Loucy (cell line): ENCODE data around the gene CCDC9B.
A peak's percentile ranks its signal among the peaks of the same experiment; 100 is the strongest.

Source experiments
- H2AFZ ChIP-seq: fragments of 200-600 bp; sonication (generic); 2 replicates; pipeline ENCODE4 v1.6.0; 2016; ENCODE audit warnings: antibody characterized with exemption, mild to moderate bottlenecking, low read length, moderate library complexity
- H3F3A ChIP-seq: fragments of 200-600 bp; 2 replicates; pipeline ENCODE4 v1.6.0; 2016; ENCODE audit warnings: antibody characterized with exemption, low read depth, mild to moderate bottlenecking
- H3K27me3 ChIP-seq: fragments of 200-600 bp; sonication (generic); 2 replicates; pipeline ENCODE4 v1.6.1; 2014; ENCODE audit warnings: low read length, mild to moderate bottlenecking; ENCODE audit not compliant: insufficient read depth, poor library complexity, severe bottlenecking
- H3K36me3 ChIP-seq: fragments of 200-600 bp; sonication (generic); 2 replicates; pipeline ENCODE4 v1.6.1; 2016; ENCODE audit warnings: low read length; ENCODE audit not compliant: insufficient read depth
- H3K4me1 ChIP-seq: fragments of 200-600 bp; sonication (generic); 2 replicates; pipeline ENCODE4 v1.5.1; 2014; ENCODE audit warnings: low read length, mild to moderate bottlenecking; ENCODE audit not compliant: insufficient read depth, poor library complexity, severe bottlenecking
- H3K4me2 ChIP-seq: fragments of 200-600 bp; sonication (generic); 2 replicates; pipeline ENCODE4 v1.6.0; 2014; ENCODE audit warnings: antibody characterized with exemption, low read length, low read depth, mild to moderate bottlenecking; ENCODE audit not compliant: poor library complexity, severe bottlenecking
- H3K4me3 ChIP-seq: fragments of 200-600 bp; sonication (generic); 2 replicates; pipeline ENCODE4 v1.5.1; 2014; ENCODE audit warnings: low read length, mild to moderate bottlenecking, mixed read lengths; ENCODE audit not compliant: poor library complexity, severe bottlenecking
- H3K79me2 ChIP-seq: fragments of 200-600 bp; sonication (generic); 2 replicates; pipeline ENCODE4 v1.6.1; 2014; ENCODE audit warnings: low read length; ENCODE audit not compliant: insufficient read depth
- H3K9ac ChIP-seq: fragments of 200-600 bp; sonication (generic); 2 replicates; pipeline ENCODE4 v1.6.0; 2014; ENCODE audit warnings: mild to moderate bottlenecking, low read depth, low read length, moderate library complexity; ENCODE audit not compliant: poor library complexity, severe bottlenecking
- H3K9me2 ChIP-seq: fragments of 200-600 bp; sonication (generic); replicated peaks from 2 replicates; pipeline ENCODE4 v1.6.1; 2016; ENCODE audit warnings: low read depth, low read length, mixed read lengths
- H3K9me3 ChIP-seq: fragments of 200-600 bp; sonication (generic); 2 replicates; pipeline ENCODE4 v1.6.1; 2014; ENCODE audit warnings: mild to moderate bottlenecking, antibody characterized with exemption, low read length, low read depth; ENCODE audit not compliant: insufficient read depth
- H4K20me1 ChIP-seq: fragments of 200-600 bp; sonication (generic); 2 replicates; pipeline ENCODE4 v1.6.0; 2014; ENCODE audit warnings: antibody characterized with exemption, low read length, mild to moderate bottlenecking; ENCODE audit not compliant: insufficient read depth, poor library complexity, severe bottlenecking
- EZH2phosphoT487 ChIP-seq: fragments of 200-600 bp; IDR thresholded peaks from 2 replicates; pipeline ENCODE4 v1.6.1; 2018; ENCODE audit warnings: antibody characterized with exemption, mild to moderate bottlenecking, moderate library complexity, borderline replicate concordance
- TF ChIP-seq, protein P1 (sequence below): fragments of 200-600 bp; sonication (generic); conservative IDR thresholded peaks from 2 replicates; pipeline ENCODE4 v1.5.1; 2014; ENCODE audit warnings: mild to moderate bottlenecking, antibody characterized with exemption, low read length

Gene CCDC9B

DNA sequence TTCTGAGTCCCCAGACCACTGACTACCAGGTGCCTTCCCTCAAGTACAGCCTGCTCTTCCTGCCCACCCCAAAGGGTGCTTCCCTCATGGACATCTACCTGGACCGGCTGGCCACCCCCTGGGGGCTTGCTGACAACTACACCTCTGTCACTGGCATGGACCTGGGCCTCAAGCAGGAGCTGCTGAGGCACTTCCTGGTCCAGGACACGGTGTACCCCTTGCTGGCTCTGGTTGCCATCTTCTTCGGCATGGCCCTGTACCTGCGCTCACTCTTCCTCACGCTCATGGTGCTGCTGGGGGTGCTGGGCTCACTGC lies 26.6 kb upstream of the CCDC9B start:
- no peaks in the 10 kb centered on the region for H3K27me3 ChIP-seq
- no peaks in the 10 kb centered on the region for H4K20me1 ChIP-seq
- H3K4me3 ChIP-seq: peak overlapping the region; percentile 68
- H2AFZ ChIP-seq: peak overlapping the region; percentile 90
- H3K4me1 ChIP-seq: peaks cover 13% of the 10 kb centered on the region
- H3K79me2 ChIP-seq: no peaks in the 10 kb centered on the region
- no peaks in the 10 kb centered on the region for H3F3A ChIP-seq
- peak overlapping the region; percentile 59 for H3K9ac ChIP-seq
- no peaks in the 10 kb centered on the region for H3K9me2 ChIP-seq
- peak overlapping the region; percentile 80 for H3K4me2 ChIP-seq
- no peaks in the 10 kb centered on the region for H3K9me3 ChIP-seq
- TF ChIP-seq EZH2phosphoT487: no peak
- TF ChIP-seq, protein P1, sequence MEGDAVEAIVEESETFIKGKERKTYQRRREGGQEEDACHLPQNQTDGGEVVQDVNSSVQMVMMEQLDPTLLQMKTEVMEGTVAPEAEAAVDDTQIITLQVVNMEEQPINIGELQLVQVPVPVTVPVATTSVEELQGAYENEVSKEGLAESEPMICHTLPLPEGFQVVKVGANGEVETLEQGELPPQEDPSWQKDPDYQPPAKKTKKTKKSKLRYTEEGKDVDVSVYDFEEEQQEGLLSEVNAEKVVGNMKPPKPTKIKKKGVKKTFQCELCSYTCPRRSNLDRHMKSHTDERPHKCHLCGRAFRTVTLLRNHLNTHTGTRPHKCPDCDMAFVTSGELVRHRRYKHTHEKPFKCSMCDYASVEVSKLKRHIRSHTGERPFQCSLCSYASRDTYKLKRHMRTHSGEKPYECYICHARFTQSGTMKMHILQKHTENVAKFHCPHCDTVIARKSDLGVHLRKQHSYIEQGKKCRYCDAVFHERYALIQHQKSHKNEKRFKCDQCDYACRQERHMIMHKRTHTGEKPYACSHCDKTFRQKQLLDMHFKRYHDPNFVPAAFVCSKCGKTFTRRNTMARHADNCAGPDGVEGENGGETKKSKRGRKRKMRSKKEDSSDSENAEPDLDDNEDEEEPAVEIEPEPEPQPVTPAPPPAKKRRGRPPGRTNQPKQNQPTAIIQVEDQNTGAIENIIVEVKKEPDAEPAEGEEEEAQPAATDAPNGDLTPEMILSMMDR: no peak
- H3K36me3 ChIP-seq: no peaks in the 10 kb centered on the region

DNA sequence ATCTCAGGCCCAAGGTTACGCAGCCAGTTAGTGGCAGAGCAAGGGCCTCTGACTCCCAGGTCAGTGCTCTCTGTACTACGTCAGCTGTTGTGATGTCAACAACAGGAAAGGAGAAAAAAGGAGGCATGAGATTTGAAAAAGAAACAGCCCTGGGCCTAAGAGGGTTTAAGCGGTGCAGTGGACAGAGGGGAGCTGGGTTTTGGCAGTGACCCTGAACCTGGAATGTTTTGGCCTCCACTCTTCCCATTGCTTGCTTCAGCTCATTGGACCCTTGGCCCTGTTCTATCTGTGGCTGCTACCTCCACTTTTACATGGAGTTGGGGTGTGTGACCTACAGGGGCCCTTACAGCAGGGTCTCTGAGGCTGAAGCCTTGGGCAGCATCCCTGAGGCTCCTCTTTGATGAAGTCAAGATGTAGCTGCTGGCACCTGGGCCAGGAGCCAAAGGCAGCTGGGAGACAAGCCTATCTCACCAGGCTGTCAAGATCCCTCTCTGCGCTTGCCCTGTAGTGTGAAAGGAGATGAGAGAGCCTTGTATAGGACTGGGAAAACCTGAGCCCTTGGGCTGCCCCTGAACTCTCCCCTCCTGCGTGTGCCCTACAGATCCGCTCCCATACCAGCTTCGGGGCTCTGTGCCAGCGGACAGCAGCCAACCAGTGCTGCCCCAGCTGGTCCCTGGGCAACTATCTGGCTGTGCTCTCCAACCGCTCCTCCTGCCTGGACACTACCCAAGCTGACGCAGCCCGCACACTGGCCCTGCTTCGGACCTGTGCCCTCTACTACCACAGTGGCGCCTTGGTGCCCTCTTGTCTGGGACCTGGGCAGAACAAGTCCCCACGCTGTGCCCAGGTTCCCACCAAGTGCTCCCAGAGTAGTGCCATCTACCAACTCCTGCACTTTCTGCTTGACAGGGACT lies 26.0 kb upstream of the CCDC9B start:
- Histone ChIP-seq H3K4me2 (peak overlapping the region; percentile 80), H3K79me2 (no peaks in the 10 kb centered on the region), H3K27me3 (no peaks in the 10 kb centered on the region), H4K20me1 (no peaks in the 10 kb centered on the region), H3F3A (no peaks in the 10 kb centered on the region), H3K36me3 (no peaks in the 10 kb centered on the region), H2AFZ (no peak overlapping the region), H3K9me3 (no peaks in the 10 kb centered on the region), H3K9ac (peak overlapping the region; percentile 59), H3K9me2 (no peaks in the 10 kb centered on the region), H3K4me3 (peak overlapping the region; percentile 68), H3K4me1 (peaks cover 13% of the 10 kb centered on the region)
- TF ChIP-seq EZH2phosphoT487: no peak
- TF ChIP-seq, protein P1: no peak

DNA sequence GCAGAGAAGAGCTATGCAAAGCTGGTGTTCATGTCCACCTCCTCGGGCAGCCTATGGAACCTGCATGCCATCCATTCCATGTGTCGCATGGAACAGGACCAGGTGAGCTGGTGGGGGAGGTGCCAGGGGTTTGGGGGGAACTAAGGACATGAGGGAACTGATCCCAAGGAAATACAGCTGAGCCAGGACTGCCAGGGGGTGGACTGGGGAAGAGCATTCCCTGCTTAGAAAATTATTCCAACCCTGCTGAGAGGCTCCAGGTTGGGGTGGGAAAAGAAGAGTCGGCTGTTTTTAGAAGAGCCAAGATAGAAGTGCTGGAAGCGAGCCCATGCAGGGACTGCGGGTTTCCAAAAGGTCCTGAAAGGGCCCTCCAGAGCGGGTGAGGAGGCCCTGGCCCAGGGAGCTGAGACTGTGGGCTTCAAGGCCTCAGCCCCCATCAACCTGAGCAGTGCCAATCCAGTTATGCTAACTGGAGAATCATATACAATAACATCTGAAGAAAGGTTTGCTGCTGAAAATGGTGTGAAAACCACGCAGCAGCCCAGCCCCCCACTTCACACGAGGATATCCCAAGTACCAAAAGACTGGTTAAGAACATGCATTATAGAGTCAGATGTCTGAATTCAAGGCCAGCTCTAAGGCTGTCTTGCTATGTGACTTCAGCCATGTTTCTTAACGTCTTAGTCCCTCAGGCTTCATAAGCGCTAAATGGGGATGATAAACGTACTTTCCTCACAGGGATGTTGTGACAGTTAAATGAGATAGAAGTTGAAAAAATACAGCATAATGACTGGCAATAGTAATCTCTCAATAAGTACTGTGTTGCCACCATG lies 25.1 kb upstream of the CCDC9B start:
- no peak overlapping the region for H3K4me2 ChIP-seq

More for the DNA sequence above, 25.1 kb upstream of the CCDC9B start:
- Histone ChIP-seq H3F3A (no peaks in the 10 kb centered on the region), H3K36me3 (no peaks in the 10 kb centered on the region), H3K27me3 (no peaks in the 10 kb centered on the region), H3K9me3 (no peaks in the 10 kb centered on the region), H3K4me1 (peaks cover 13% of the 10 kb centered on the region), H2AFZ (no peak overlapping the region), H3K9me2 (no peaks in the 10 kb centered on the region), H4K20me1 (no peaks in the 10 kb centered on the region), H3K9ac (no peak overlapping the region), H3K79me2 (no peaks in the 10 kb centered on the region), H3K4me3 (no peak overlapping the region)
- no peak for TF ChIP-seq EZH2phosphoT487
- TF ChIP-seq, protein P1: no peak
